ENCODE measurements around the gene LETMD1.
A peak's percentile ranks its signal among the peaks of the same experiment; 100 is the strongest.

The LETMD1 gene

DNA sequence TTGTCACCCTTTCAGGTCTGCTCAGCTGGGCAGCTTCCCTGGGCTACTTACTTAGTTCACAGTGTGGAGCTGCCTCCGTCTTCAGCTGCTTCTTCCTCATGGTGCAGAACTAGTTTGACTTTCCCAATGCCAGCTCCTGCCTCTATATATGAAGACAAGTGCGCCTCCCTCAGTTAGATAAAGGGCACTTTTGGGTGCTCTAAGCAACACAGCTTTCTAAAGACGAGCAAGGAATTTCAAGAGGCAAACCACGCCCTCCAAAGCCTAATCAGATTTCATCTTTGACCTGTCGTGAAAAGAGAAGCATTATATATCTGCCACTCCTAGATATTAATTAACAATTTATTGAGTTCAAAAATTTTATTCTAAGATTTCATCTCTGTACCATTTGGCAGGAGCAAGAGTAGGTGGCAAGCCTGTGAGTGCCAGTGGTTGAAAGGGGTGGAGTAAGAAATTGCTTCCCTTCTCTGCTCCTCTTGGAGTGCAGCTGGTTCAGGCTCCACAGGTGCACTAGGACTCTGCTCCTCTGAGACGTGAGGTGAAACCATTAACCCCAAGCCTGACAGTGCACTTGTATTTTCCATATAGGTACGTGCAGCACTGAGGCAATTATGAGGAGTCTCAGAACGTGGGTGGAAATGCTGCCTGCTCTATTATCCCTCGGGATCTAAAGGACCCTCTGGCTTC is 19.9 kb upstream of the LETMD1 start:
- H3K4me1 ChIP-seq = peaks cover 18 to 37% (median 26%) of the 10 kb centered on the region in 10 experiments

DNA sequence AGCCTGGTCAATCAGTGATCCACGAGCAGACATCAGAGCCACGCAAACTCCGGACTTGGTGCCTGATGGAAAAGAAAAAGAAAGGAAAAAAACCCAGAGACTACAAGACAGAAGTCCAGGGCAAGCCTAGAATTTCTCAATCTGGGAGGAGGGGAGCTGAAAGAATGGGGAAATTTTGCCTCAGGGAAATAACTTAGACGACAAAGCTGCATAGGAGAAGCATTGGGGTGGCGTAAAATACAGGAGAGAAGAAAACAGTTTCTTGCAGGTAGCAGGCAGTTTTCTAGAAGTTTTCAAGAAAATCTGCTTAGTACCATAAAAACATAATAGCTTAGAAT is 19.3 kb upstream of the LETMD1 start:
- no peak overlapping the region for H3K27ac ChIP-seq
- H3K4me3 ChIP-seq = no peak overlapping the region
- H3K9me3 ChIP-seq (replicated peaks in 1 of 11) = no peaks in the 10 kb centered on the region
- H3K4me1 ChIP-seq = peaks cover 18 to 32% (median 24%) of the 10 kb centered on the region in 10 experiments
- H3K36me3 ChIP-seq = no peaks in the 10 kb centered on the region
- H3K27me3 ChIP-seq = no peaks in the 10 kb centered on the region
- TF ChIP-seq Cebpa-rat (IDR thresholded peaks at IDR 0.05) = no peak
- no peak overlapping the region for H3K9ac ChIP-seq
- peaks cover 0 to 9% (median 0%) of the 10 kb centered on the region in 11 experiments; a peak in 3 of 22 replicates for H4K20me1 ChIP-seq
- H3K4me2 ChIP-seq = peak overlapping the region in 1 of 11 experiments; percentile 32; a peak in 1 of 22 replicates

More for the DNA sequence above, 19.9 kb upstream of the LETMD1 start:
- Histone ChIP-seq H3K9me3 (replicated peaks in 1 of 11) (no peaks in the 10 kb centered on the region), H3K36me3 (no peaks in the 10 kb centered on the region), H3K9ac (no peak overlapping the region), H4K20me1 (peaks cover 0 to 13% (median 0%) of the 10 kb centered on the region in 11 experiments; a peak in 3 of 22 replicates), H3K27me3 (no peaks in the 10 kb centered on the region), H3K4me3 (no peak overlapping the region), H3K27ac (no peak overlapping the region), H3K4me2 (peak overlapping the region in 2 of 11 experiments; percentile 32 to 49; a peak in 3 of 22 replicates)
- TF ChIP-seq Cebpa-rat (IDR thresholded peaks at IDR 0.05) = no peak

DNA sequence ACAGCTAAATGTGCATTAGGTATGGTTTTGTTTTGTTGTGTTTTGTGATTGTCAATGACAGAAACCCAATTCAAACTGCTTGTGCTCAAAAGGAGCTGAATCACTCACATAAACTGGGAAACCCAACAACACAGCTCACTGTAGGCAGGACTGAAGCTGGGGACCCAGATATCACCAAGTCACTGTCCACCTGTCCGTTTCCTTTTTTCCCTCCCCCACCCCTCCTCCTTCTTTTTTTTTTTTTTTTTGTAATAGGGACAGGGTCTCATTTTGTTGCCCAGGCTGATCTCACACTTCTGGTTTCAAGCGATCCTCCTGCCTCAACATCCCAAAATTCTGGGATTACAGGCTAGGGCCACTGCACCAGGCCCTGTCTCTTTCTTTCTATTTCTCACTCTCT is 15.1 kb upstream of the LETMD1 start:
- Histone ChIP-seq H4K20me1 (no peaks in the 10 kb centered on the region), H3K4me3 (no peak overlapping the region), H3K27me3 (no peaks in the 10 kb centered on the region), H3K9me3 (replicated peaks in 1 of 11) (no peaks in the 10 kb centered on the region), H3K27ac (no peak overlapping the region), H3K4me1 (peaks cover 0 to 3% (median 0%) of the 10 kb centered on the region in 10 experiments; a peak in 1 of 20 replicates), H3K36me3 (no peaks in the 10 kb centered on the region), H3K4me2 (no peak overlapping the region), H3K9ac (no peak overlapping the region)
- TF ChIP-seq Cebpa-rat (IDR thresholded peaks at IDR 0.05) = no peak

DNA sequence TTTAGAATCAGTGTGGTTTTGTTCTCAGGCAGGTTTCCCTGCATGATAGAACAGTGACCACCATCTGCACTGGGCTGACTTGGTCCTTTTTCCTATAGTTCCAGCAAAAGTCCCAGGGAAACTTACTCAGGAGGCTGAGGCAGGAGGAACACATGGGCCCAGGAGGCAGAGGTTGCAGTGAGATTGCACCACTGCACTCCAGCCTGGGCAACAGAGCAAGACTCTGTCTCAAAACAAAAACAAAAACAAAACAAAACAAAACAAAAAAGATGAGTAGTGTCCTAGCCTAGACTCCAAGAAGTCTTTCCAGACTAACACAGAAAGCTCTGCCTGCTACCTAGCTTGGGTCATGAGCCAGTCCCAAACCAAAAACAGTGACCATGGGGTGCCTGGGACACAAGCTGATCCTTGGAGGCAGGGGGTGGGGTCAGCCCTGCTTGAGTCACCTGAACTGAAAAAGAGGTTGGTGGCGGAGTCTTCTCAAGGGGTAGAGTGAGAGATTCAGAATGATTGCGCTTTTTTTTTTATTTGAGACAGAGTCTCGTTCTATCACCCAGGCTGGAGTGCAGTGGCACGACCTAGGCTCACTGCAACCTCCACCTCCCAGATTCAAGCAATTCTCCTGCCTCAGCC is 14.6 kb upstream of the LETMD1 start:
- Histone ChIP-seq H3K4me2 (no peak overlapping the region), H3K4me1 (peaks cover 0 to under 1% (median 0%) of the 10 kb centered on the region in 10 experiments; a peak in 1 of 20 replicates), H3K36me3 (no peaks in the 10 kb centered on the region)

GRCh38 chr12:51036279-51036678 is 11.8 kb upstream of the LETMD1 start:
- Histone ChIP-seq H3K4me2 (no peak overlapping the region), H3K9me3 (replicated peaks in 1 of 11) (no peaks in the 10 kb centered on the region), H3K27me3 (no peaks in the 10 kb centered on the region), H3K36me3 (no peaks in the 10 kb centered on the region), H3K4me1 (no peaks in the 10 kb centered on the region), H3K27ac (no peak overlapping the region), H4K20me1 (no peaks in the 10 kb centered on the region), H3K4me3 (no peak overlapping the region), H3K9ac (no peak overlapping the region)
- no peak for TF ChIP-seq Cebpa-rat (IDR thresholded peaks at IDR 0.05)

More for the DNA sequence above, 14.6 kb upstream of the LETMD1 start:
- no peak for TF ChIP-seq Cebpa-rat (IDR thresholded peaks at IDR 0.05)
- H3K9ac ChIP-seq = no peak overlapping the region
- H3K4me3 ChIP-seq = no peak overlapping the region
- H3K27ac ChIP-seq = no peak overlapping the region
- no peaks in the 10 kb centered on the region for H3K27me3 ChIP-seq
- H4K20me1 ChIP-seq = no peaks in the 10 kb centered on the region
- no peaks in the 10 kb centered on the region for H3K9me3 ChIP-seq (replicated peaks in 1 of 11)

- no peak for TF ChIP-seq Cebpa-rat (IDR thresholded peaks at IDR 0.05)
- peak overlapping the region; percentile 82 to 96 (median 90) for H3K27ac ChIP-seq
These were observed 629 bp downstream of the LETMD1 start for GRCh38 chr12:51048661-51049251.

GRCh38 chr12:51049525-51049924 is 1.4 kb downstream of the LETMD1 start:
- H3K9ac ChIP-seq = peak overlapping the region in 5 of 11 experiments; percentile 32 to 91 (median 86); a peak in 5 of 22 replicates
- no peaks in the 10 kb centered on the region for H3K27me3 ChIP-seq
- no peaks in the 10 kb centered on the region for H3K9me3 ChIP-seq (replicated peaks in 1 of 11)
- no peak overlapping the region; a peak in 1 of 22 replicates for H3K27ac ChIP-seq
- peaks cover 25 to 46% (median 40%) of the 10 kb centered on the region in 11 experiments for H3K36me3 ChIP-seq
- no peaks in the 10 kb centered on the region for H4K20me1 ChIP-seq
- H3K4me1 ChIP-seq = peaks cover 18 to 26% (median 21%) of the 10 kb centered on the region in 10 experiments
- TF ChIP-seq Cebpa-rat (IDR thresholded peaks at IDR 0.05) = no peak
- peak overlapping the region; percentile 86 to 97 (median 93) for H3K4me2 ChIP-seq
- H3K4me3 ChIP-seq = peak overlapping the region; percentile 65 to 85 (median 76); a peak in 13 of 20 replicates

More at GRCh38 chr12:51048661-51049251, 629 bp downstream of the LETMD1 start:
- Histone ChIP-seq H3K4me1 (peaks cover 18 to 26% (median 21%) of the 10 kb centered on the region in 10 experiments), H3K27me3 (no peaks in the 10 kb centered on the region), H4K20me1 (no peaks in the 10 kb centered on the region), H3K4me3 (peak overlapping the region; percentile 65 to 85 (median 76)), H3K36me3 (peaks cover 17 to 39% (median 33%) of the 10 kb centered on the region in 11 experiments), H3K9ac (peak overlapping the region; percentile 82 to 91 (median 87)), H3K4me2 (peak overlapping the region; percentile 86 to 97 (median 93)), H3K9me3 (replicated peaks in 1 of 11) (no peaks in the 10 kb centered on the region)

DNA sequence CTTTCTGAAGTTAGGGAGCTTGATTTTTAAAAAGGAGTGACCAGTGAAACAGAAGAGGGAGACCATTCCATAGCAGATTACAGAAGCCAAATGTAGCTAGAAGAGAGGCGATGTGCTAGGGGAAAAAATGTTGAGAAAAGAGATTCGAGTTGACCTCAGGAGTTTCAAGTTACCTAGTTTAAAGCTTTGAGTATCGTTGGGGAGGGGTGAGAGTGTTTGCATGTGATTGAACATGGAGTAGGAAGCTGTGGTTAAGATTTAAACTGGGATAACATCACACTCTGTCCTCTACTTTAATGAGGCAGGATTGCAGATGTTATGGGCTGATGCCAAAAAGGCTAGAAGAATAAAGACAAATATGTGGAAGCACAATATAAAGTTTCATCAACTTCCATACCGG is 3.7 kb downstream of the LETMD1 start:
- TF ChIP-seq Cebpa-rat (IDR thresholded peaks at IDR 0.05) = no peak
- no peak overlapping the region for H3K4me2 ChIP-seq
- H3K36me3 ChIP-seq = peaks cover 47 to 69% (median 63%) of the 10 kb centered on the region in 11 experiments
- no peak overlapping the region for H3K4me3 ChIP-seq
- H3K9me3 ChIP-seq (replicated peaks in 1 of 11) = no peaks in the 10 kb centered on the region
- H3K9ac ChIP-seq = no peak overlapping the region; a peak in 2 of 22 replicates
- peaks cover 21 to 33% (median 25%) of the 10 kb centered on the region in 10 experiments for H3K4me1 ChIP-seq
- H4K20me1 ChIP-seq = no peaks in the 10 kb centered on the region
- H3K27ac ChIP-seq = no peak overlapping the region
- H3K27me3 ChIP-seq = no peaks in the 10 kb centered on the region

- Histone ChIP-seq H3K4me3 (no peak overlapping the region), H3K27me3 (no peaks in the 10 kb centered on the region), H3K9me3 (replicated peaks in 1 of 11) (no peaks in the 10 kb centered on the region), H3K36me3 (peaks cover 80 to 99% (median 94%) of the 10 kb centered on the region in 11 experiments), H3K27ac (no peak overlapping the region), H4K20me1 (no peaks in the 10 kb centered on the region; a peak in 2 of 22 replicates), H3K4me2 (no peak overlapping the region), H3K4me1 (peaks cover 0 to 24% (median 8%) of the 10 kb centered on the region in 10 experiments; a peak in 11 of 20 replicates), H3K9ac (no peak overlapping the region)
- TF ChIP-seq Cebpa-rat (IDR thresholded peaks at IDR 0.05) = no peak
These were observed 6.9 kb downstream of the LETMD1 start for GRCh38 chr12:51055060-51055459.
